A549 (cell line): ENCODE results near the gene UGT1A7. TPM values are rescaled to one million over a fixed set of nuclear protein-coding genes. Genes with fewer than 3 reads are reported as not detected.
A peak's percentile ranks its signal among the peaks of the same experiment; 100 is the strongest.

Experiments used
- ATAC-seq, 2 experiments: fragments of 200-7000 bp in 1 of 2; fragments of >200 bp in 1 of 2; cut with Nextera tagmentation in 1 of 2; cut with Tn5 transposase in 1 of 2; 3 replicates each; pipeline versions ENCODE4 v1.8.0 to v1.9.1; 2018 to 2020; ENCODE audit warnings: mild to moderate bottlenecking in 1 of 2, moderate library complexity in 1 of 2
- CTCF ChIA-PET: fragments of 300-600 bp; sonication (Branson Sonifier 250); formaldehyde crosslinking; extraction: SDS; loops from one replicate; lab custom pipeline; 2021; ENCODE audit warnings: antibody characterized with exemption, inconsistent platforms; lab: Yijun Ruan, JAX
- POLR2A ChIA-PET: fragments of 350-600 bp; formaldehyde crosslinking; extraction: SDS; loops from one replicate; lab custom pipeline; 2021; ENCODE audit warnings: antibody characterized with exemption, inconsistent platforms; lab: Yijun Ruan, JAX
- DNase-seq, 2 experiments: peaks; one replicate each; pipeline versions ENCODE4 v3.0.0 to v3.0.0-alpha.2; 2011 to 2016; ENCODE audit warnings: low read depth in 1 of 2, low spot score in 1 of 2
- FAIRE-seq: peaks from 2 replicates; lab custom pipeline; 2011; peaks lifted over from hg19 to GRCh38; lab: Jason Lieb, UNC
- H3K27ac ChIP-seq, 2 experiments: fragments of >200 bp; sonication (Bioruptor Twin); formaldehyde crosslinking; 3 replicates each; pipeline ENCODE4 v1.5.1; 2016 to 2017
- H3K4me1 ChIP-seq: fragments of >200 bp; sonication (Bioruptor Twin); formaldehyde crosslinking; 3 replicates; pipeline ENCODE4 v1.6.1; 2016
- H3K4me2 ChIP-seq: fragments of >200 bp; sonication (Bioruptor Twin); formaldehyde crosslinking; 3 replicates; pipeline ENCODE4 v1.6.1; 2016
- H3K4me3 ChIP-seq: fragments of >200 bp; sonication (Bioruptor Twin); formaldehyde crosslinking; 3 replicates; pipeline ENCODE4 v1.5.1; 2016
- H3K9me3 ChIP-seq: fragments of >200 bp; sonication (Bioruptor Twin); formaldehyde crosslinking; 3 replicates; pipeline ENCODE4 v1.6.1; 2016
- BCL3 ChIP-seq: fragments of >200 bp; sonication (Bioruptor Twin); formaldehyde crosslinking; IDR thresholded peaks from 3 replicates; pipeline ENCODE4 v1.6.1; 2016
- CEBPB ChIP-seq, 2 experiments: fragments of >200 bp in 1 of 2; sonication (Bioruptor Twin) in 1 of 2; formaldehyde crosslinking in 1 of 2; IDR thresholded peaks; 2 replicates each; pipeline ENCODE4 v1.6.1; 2012 to 2016
- CHD4 ChIP-seq: fragments of 200-600 bp; sonication (generic); IDR thresholded peaks from 2 replicates; pipeline ENCODE4 v1.6.1; 2016; ENCODE audit warnings: antibody characterized with exemption, mild to moderate bottlenecking, borderline replicate concordance
- E2F6 ChIP-seq: IDR thresholded peaks from 2 replicates; pipeline ENCODE4 v1.6.1; 2012; ENCODE audit warnings: low read depth, borderline replicate concordance
- EHF ChIP-seq: fragments of 250-450 bp; sonication (Bioruptor Pico); IDR thresholded peaks from 2 replicates; pipeline ENCODE4 v1.5.0; 2020; ENCODE audit warnings: mild to moderate bottlenecking
- EP300 ChIP-seq, 2 experiments: fragments of >200 bp; sonication (Bioruptor Twin); formaldehyde crosslinking; IDR thresholded peaks; 2 replicates in 1 of 2; 3 replicates in 1 of 2; pipeline ENCODE4 v1.6.1; 2016 to 2017
- ESRRA ChIP-seq: fragments of 150-350 bp; IDR thresholded peaks from 2 replicates; pipeline ENCODE4 v1.6.1; 2014; ENCODE audit warnings: mild to moderate bottlenecking, low read length, borderline replicate concordance
- FOSB ChIP-seq: fragments of 250-450 bp; sonication (Bioruptor Pico); IDR thresholded peaks from 2 replicates; pipeline ENCODE4 v1.5.0; 2020; ENCODE audit warnings: mild to moderate bottlenecking, moderate library complexity
- FOSL2 ChIP-seq, 2 experiments: fragments of 450-650 bp in 1 of 2; fragments of >200 bp in 1 of 2; sonication (Bioruptor Twin) in 1 of 2; formaldehyde crosslinking; IDR thresholded peaks; 2 replicates each; pipeline versions ENCODE4 v1.5.0 to v1.6.1; 2016 to 2020; ENCODE audit warnings: mild to moderate bottlenecking in 1 of 2, moderate library complexity in 1 of 2
- FOXS1 ChIP-seq: fragments of 250-450 bp; sonication (Bioruptor Pico); IDR thresholded peaks from 2 replicates; pipeline ENCODE4 v1.5.0; 2020; ENCODE audit warnings: mild to moderate bottlenecking, moderate library complexity
- GATA3 ChIP-seq: IDR thresholded peaks from 2 replicates; pipeline ENCODE4 v1.6.1; 2012; ENCODE audit warnings: borderline replicate concordance
- HDAC2 ChIP-seq: fragments of 200-600 bp; sonication (generic); IDR thresholded peaks from 2 replicates; pipeline ENCODE4 v1.6.1; 2016
- HEYL ChIP-seq: fragments of 250-450 bp; sonication (Bioruptor Pico); IDR thresholded peaks from 2 replicates; pipeline ENCODE4 v1.8.0; 2021; ENCODE audit warnings: mild to moderate bottlenecking, moderate library complexity
- HOXB13 ChIP-seq: fragments of 250-450 bp; sonication (Bioruptor Pico); IDR thresholded peaks from 2 replicates; pipeline ENCODE4 v1.5.0; 2020; ENCODE audit warnings: low read depth, mild to moderate bottlenecking, moderate library complexity
- HOXB5 ChIP-seq: fragments of 250-450 bp; sonication (Bioruptor Pico); IDR thresholded peaks from 2 replicates; pipeline ENCODE4 v1.5.0; 2020; ENCODE audit warnings: mild to moderate bottlenecking, moderate library complexity
- JUN ChIP-seq, 2 experiments: fragments of >200 bp; sonication (Bioruptor Twin); formaldehyde crosslinking; IDR thresholded peaks; 2 replicates in 1 of 2; 3 replicates in 1 of 2; pipeline ENCODE4 v1.6.1; 2016 to 2017
- JUNB ChIP-seq: fragments of >200 bp; sonication (Bioruptor Twin); formaldehyde crosslinking; IDR thresholded peaks from 2 replicates; pipeline ENCODE4 v1.6.1; 2016
- KDM1A ChIP-seq: fragments of 200-600 bp; sonication (generic); IDR thresholded peaks from 2 replicates; pipeline ENCODE4 v1.6.1; 2016; ENCODE audit warnings: low read depth, mild to moderate bottlenecking
- MAFK ChIP-seq: fragments of 450-650 bp; IDR thresholded peaks from 2 replicates; pipeline ENCODE4 v1.6.1; 2014; ENCODE audit not compliant: partially characterized antibody
- MAX ChIP-seq: IDR thresholded peaks from 2 replicates; pipeline ENCODE4 v1.6.1; 2012
- MYC ChIP-seq: IDR thresholded peaks from 2 replicates; pipeline ENCODE4 v1.6.1; 2012; ENCODE audit warnings: mild to moderate bottlenecking, inconsistent platforms, low read length, improper control_type of control experiment, borderline replicate concordance
- NFE2L2 ChIP-seq: fragments of 150-350 bp; conservative IDR thresholded peaks from 2 replicates; pipeline ENCODE4 v1.6.1; 2014; ENCODE audit warnings: low read length
- NPAS2 ChIP-seq: fragments of 250-450 bp; sonication (Bioruptor Pico); IDR thresholded peaks from 2 replicates; pipeline ENCODE4 v1.8.0; 2022; ENCODE audit warnings: mild to moderate bottlenecking, moderate library complexity, borderline replicate concordance
- RAD21 ChIP-seq, 2 experiments: fragments of >200 bp in 1 of 2; sonication (Bioruptor Twin) in 1 of 2; formaldehyde crosslinking in 1 of 2; IDR thresholded peaks in 1 of 2; conservative IDR thresholded peaks in 1 of 2; 2 replicates in 1 of 2; 3 replicates in 1 of 2; pipeline ENCODE4 v1.6.1; 2012 to 2018; ENCODE audit warnings: inconsistent platforms in 1 of 2
- RARB ChIP-seq: fragments of 250-450 bp; sonication (Bioruptor Pico); IDR thresholded peaks from 2 replicates; pipeline ENCODE4 v1.8.0; 2021; ENCODE audit warnings: mild to moderate bottlenecking, moderate library complexity
- RFX5 ChIP-seq: fragments of 450-650 bp; IDR thresholded peaks from 2 replicates; pipeline ENCODE4 v1.7.1; 2014; ENCODE audit warnings: antibody characterized with exemption, mild to moderate bottlenecking, moderate library complexity
- SMC3 ChIP-seq: fragments of >200 bp; sonication (Bioruptor Twin); formaldehyde crosslinking; IDR thresholded peaks from 3 replicates; pipeline ENCODE4 v1.6.1; 2018; ENCODE audit warnings: inconsistent platforms
- SREBF2 ChIP-seq: fragments of 450-650 bp; IDR thresholded peaks from 2 replicates; pipeline ENCODE4 v1.6.1; 2014; ENCODE audit warnings: mild to moderate bottlenecking, moderate library complexity
- ZFP36 ChIP-seq: fragments of 450-650 bp; IDR thresholded peaks from 2 replicates; pipeline ENCODE4 v1.6.1; 2014; ENCODE audit warnings: borderline replicate concordance; ENCODE audit not compliant: partially characterized antibody
- ZSCAN20 ChIP-seq: fragments of 250-450 bp; sonication (Bioruptor Pico); IDR thresholded peaks from 2 replicates; pipeline ENCODE4 v1.8.0; 2022; ENCODE audit warnings: mild to moderate bottlenecking, moderate library complexity
- WGBS: methylation state at CpG from one replicate; pipeline ENCODE4 v1.1.6; 2017; ENCODE audit errors: missing lambda C conversion rate; 5-methylcytosine and 5-hydroxymethylcytosine counted together
- polyA plus RNA-seq, 4 experiments: library from polyadenylated mRNA; depleted of rRNA in 3 of 4; stranded (reverse); fragments of >200 nt; fragmentation: RNase III in 1 of 4; extraction: RNeasy Plus Mini Kit Qiagen cat#74134 plus additional on column Dnase treatment in 1 of 4; gene quantifications; 2 replicates in 3 of 4; 3 replicates in 1 of 4; pipeline ENCODE4 v1.2.3, GENCODE V29; 2011 to 2017
- TF ChIP-seq, protein P1 (sequence below): IDR thresholded peaks from 2 replicates; pipeline ENCODE4 v1.6.1; 2012
- TF ChIP-seq, protein P2 (sequence below): fragments of >200 bp; sonication (Bioruptor Twin); formaldehyde crosslinking; IDR thresholded peaks from 2 replicates; pipeline ENCODE4 v1.6.1; 2016
- TF ChIP-seq, protein P3 (sequence below): fragments of 150-350 bp; IDR thresholded peaks from 2 replicates; pipeline ENCODE4 v1.6.1; 2014; ENCODE audit warnings: low read depth, mild to moderate bottlenecking, low read length

UGT1A7 gene
- polyA plus RNA-seq, 2 of the 4 experiments (the other 2 are of a cell fraction), result 8.9 to 9.8 TPM

DNA sequence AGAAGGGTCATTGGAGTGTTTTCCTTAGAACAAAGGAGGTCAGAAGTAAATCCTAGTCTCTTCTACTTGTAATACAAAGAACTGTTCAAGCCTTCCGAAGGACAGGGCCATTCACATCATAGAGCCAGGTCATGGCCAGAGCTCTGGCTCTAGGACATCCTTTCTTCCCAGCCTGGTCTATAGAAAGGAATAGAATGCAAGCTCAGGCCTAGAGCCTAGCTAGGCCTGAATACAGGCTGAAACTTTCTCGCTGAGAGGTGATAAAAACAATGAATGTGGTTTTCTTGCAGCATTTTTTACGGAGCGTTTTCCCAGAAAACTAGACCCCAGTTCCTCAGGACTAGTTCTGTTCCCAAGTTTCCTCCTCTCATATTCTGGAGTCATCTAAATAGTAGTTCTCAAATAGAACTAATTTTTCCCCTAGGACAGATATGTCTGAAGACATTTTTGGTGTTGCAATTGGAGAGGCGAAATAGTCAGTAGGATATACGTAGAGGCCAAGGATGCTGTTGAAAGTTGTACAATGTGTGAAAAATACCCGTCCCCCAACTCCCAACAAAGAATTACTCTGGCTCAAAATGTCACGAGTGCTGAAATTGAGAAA is 17.8 kb downstream of the UGT1A7 start (continued):
- TF ChIP-seq RAD21 (conservative IDR thresholded peaks at IDR 0.05 in 1 of 2, IDR thresholded peaks at IDR 0.05 in 1 of 2) (no peak), CEBPB (IDR thresholded peaks at IDR 0.05) (peak; percentile 62 to 83; a peak in 3 of 4 replicates)

DNA sequence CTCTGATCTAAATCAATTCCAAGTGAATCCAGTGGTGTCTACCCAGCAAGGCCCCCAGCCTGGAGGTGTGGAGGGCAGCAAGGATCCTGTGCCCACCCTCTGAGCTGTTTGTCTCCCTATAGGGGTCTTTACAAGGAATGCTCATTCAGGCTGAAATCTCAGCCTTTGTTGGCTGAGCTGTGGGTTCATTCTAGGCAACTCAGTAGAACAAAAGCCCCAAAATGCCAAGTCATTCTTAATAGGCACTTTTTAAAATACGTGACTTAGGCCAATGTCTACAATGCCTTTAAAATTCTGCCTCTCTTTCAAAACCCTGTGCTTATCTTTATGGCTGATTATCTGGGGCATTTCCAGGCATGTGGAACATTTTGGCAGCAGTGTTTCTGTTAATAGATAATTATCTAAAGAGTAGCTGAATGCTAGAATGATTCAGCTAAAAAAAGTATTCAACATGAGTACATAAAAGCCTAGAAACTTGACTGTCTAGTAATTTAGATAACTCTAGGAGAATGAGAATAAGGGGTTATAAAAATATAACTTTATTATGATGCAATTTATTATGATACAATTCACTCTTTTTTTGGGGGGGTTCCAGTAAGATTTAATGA is 18.4 kb downstream of the UGT1A7 start:
- DNase-seq (peak; percentile 61 to 98), ATAC-seq (peak; percentile 93 to 98), FAIRE-seq (peak; percentile 97)
- peak overlapping the region; percentile 99 to 100 for H3K27ac ChIP-seq
- TF ChIP-seq HEYL (CRISPR knock-in tag) (peak; percentile 82), RAD21 (conservative IDR thresholded peaks at IDR 0.05 in 1 of 2, IDR thresholded peaks at IDR 0.05 in 1 of 2) (peak; percentile 39 to 71; a peak in 4 of 5 replicates), NPAS2 (CRISPR knock-in tag) (peak; percentile 44; the same call in 1 of the 2 replicates), SMC3 (peak; percentile 59; the same call in 2 of the 3 replicates), RFX5 (no peak), MYC (peak; percentile 78), KDM1A (no peak), CEBPB (IDR thresholded peaks at IDR 0.05) (peak; percentile 81 to 95), GATA3 (peak; percentile 99), EHF (CRISPR knock-in tag) (peak; percentile 79), ZFP36 (no peak), CHD4 (no peak), JUNB (peak; percentile 94), MAFK (peak; percentile 100), BCL3 (peak; percentile 96), FOSL2 (IDR thresholded peaks at IDR 0.05) (peak; percentile 62; the same call in 1 of the 2 replicates), FOSL2 (CRISPR knock-in tag; IDR thresholded peaks at IDR 0.05) (peak; percentile 80), FOSB (CRISPR knock-in tag) (no peak), RARB (CRISPR knock-in tag) (peak; percentile 14; the same call in 1 of the 2 replicates), NFE2L2 (peak; percentile 100), HDAC2 (no peak), E2F6 (peak; percentile 7; the same call in 1 of the 2 replicates), JUN (IDR thresholded peaks at IDR 0.05) (peak; percentile 98 to 99), HOXB13 (no peak), FOXS1 (CRISPR knock-in tag) (peak; percentile 19; the same call in 1 of the 2 replicates), HOXB5 (peak; percentile 86), ESRRA (no peak), ZSCAN20 (CRISPR knock-in tag) (peak; percentile 20; the same call in 1 of the 2 replicates), MAX (peak; percentile 87), SREBF2 (no peak), EP300 (IDR thresholded peaks at IDR 0.05) (peak; percentile 100)
- TF ChIP-seq, protein P1, sequence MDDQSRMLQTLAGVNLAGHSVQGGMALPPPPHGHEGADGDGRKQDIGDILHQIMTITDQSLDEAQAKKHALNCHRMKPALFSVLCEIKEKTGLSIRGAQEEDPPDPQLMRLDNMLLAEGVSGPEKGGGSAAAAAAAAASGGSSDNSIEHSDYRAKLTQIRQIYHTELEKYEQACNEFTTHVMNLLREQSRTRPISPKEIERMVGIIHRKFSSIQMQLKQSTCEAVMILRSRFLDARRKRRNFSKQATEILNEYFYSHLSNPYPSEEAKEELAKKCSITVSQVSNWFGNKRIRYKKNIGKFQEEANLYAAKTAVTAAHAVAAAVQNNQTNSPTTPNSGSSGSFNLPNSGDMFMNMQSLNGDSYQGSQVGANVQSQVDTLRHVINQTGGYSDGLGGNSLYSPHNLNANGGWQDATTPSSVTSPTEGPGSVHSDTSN, result peak; percentile 65; the same call in 1 of the 2 replicates
- TF ChIP-seq, protein P2, sequence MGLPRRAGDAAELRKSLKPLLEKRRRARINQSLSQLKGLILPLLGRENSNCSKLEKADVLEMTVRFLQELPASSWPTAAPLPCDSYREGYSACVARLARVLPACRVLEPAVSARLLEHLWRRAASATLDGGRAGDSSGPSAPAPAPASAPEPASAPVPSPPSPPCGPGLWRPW, result peak; percentile 45
- TF ChIP-seq, protein P3, sequence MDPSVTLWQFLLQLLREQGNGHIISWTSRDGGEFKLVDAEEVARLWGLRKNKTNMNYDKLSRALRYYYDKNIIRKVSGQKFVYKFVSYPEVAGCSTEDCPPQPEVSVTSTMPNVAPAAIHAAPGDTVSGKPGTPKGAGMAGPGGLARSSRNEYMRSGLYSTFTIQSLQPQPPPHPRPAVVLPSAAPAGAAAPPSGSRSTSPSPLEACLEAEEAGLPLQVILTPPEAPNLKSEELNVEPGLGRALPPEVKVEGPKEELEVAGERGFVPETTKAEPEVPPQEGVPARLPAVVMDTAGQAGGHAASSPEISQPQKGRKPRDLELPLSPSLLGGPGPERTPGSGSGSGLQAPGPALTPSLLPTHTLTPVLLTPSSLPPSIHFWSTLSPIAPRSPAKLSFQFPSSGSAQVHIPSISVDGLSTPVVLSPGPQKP, result no peak
- peaks cover 59% of the 10 kb centered on the region for H3K9me3 ChIP-seq
- POLR2A ChIA-PET, result interaction anchor here (0.8 to 1.9 kb wide), 6 partner anchors 9 to 213 kb away, joined by 4 to 13 read pairs (median 8); partner anchors contain the start of gene USP40
- peaks cover 30% of the 10 kb centered on the region for H3K4me1 ChIP-seq
- 0% methylated on average over 1 of the region's 1 CpG for WGBS
- peak overlapping the region; percentile 52 for H3K4me2 ChIP-seq
- CTCF ChIA-PET, result interaction anchor here (0.9 to 2.6 kb wide), 5 partner anchors 11 to 218 kb away, joined by 3 to 11 read pairs (median 3); partner anchors contain the start of gene USP40
- no peak overlapping the region for H3K4me3 ChIP-seq
